GM21825 (cell line): ENCODE measurements around the gene ZC3H10.

ENCODE experiments used
- ATAC-seq: cut with Tn5 transposase; IDR thresholded peaks from one replicate; pipeline ENCODE4 v1.9.1; 2021; ENCODE audit warnings: mild to moderate bottlenecking, moderate library complexity; ENCODE audit not compliant: unreplicated experiment

The ZC3H10 gene

DNA sequence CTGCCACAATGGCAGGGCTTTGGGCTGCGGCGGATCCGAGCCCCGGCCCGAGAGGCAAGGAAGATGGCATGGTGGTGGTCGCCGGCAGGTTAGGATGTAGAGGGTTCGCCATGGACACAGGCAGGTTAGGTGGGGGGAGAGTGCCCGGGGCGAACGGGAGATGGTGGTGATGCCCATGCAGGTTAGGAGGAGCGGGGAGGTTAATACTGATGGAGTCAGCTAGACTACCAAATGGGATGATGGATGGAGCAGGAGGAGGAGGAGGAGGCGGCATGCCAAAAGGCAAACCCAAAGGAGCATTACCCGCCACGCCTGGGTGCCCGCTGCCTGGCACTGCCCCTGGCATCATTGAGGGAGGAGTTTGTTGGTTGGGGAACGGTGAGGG is 46.3 kb downstream of the ZC3H10 start:
- ATAC-seq, result no peak

DNA sequence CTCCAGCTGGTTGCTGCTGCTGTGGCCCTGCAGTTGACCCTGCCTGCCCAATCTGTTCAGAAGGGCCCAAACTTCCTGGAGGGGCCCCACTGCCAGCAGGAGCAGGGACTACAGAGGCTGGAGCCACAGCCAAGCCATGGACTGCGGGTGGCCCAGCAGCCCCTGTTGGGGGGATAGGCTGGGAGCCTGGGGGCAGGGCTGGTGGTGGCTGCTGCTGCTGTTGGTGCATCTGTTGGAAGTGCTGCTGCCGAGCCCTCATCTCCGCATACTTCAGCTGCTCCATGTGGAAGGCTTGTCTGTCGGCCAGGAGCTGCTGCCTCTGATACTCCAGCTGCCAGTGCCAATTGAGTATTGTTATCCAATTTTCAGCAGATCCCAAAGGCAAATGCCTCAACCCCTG is 47.3 kb downstream of the ZC3H10 start:
- ATAC-seq, result no peak

DNA sequence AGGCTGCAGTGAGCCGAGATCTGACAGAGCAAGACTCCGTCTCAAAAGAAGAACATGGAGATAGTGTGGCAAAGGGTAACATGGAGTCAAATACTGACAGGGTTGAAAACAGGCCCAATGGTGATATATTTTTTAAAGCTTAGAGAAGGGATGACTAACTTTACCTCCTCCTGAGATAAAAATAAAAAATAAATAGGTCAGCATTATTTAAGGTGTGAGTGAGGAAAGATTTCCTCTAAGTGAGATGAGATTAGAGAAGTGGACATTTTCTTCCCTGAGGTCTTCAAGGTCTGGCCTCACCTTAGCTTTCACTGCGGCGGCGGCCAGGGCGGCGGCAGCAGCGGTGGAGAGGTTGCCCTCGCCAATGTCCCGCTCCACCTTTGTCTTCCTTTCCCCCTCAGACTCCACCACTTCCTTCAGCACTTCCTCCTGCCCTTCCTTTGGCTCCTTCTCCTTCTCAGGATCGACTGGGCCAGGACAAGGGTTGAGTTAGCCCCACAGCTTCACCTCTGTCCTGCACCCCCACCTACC is 51.2 kb downstream of the ZC3H10 start:
- no peak for ATAC-seq

DNA sequence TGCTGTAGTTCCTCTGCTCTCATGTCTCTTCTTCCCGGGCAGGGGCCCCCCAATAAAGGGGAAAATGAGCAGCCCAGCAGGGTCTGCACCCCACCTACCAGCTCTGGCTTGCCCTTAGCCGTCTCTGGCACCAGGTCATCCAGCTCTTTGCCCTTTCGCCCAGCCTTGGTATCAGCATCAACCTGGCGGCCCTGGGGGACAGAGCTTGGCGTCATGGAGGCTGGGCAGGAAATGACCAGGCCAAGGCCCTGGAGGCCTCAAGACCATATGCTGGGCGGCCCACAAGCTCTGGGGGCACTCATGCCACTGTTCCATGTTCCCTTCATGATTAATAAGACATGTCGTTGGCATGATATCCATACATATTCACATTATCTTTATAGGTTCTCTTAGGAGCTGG is 54.8 kb downstream of the ZC3H10 start:
- no peak for ATAC-seq
